K562 (cell line): ENCODE measurements around the gene PCP4L1. TPM values are rescaled to one million over a fixed set of nuclear protein-coding genes. Genes with fewer than 3 reads are reported as not detected.

Experiments used
- CBX3 ChIP-seq, 2 experiments: IDR thresholded peaks; 1 replicate in 1 of 2; 2 replicates in 1 of 2; pipeline ENCODE4 v1.6.1; 2012; ENCODE audit warnings: inconsistent platforms in 2 of 2, low read length in 2 of 2, borderline replicate concordance in 1 of 2, control low read depth in 1 of 2
- ESRRB ChIP-seq: fragments of 250-450 bp; sonication (Bioruptor Pico); IDR thresholded peaks from 2 replicates; pipeline ENCODE4 v1.5.0; 2020; ENCODE audit warnings: mild to moderate bottlenecking, moderate library complexity, borderline replicate concordance
- ZNF384 ChIP-seq: IDR thresholded peaks from 2 replicates; pipeline ENCODE4 v1.6.1; 2012; ENCODE audit warnings: low read depth, low read length, improper control_type of control experiment
- microRNA-seq: library from miRNA; unstranded; fragments of <30 nt; microRNA quantifications from one replicate; pipeline ENCODE4, GENCODE V29; 2018; ENCODE audit warnings: borderline microRNAs expressed
- polyA plus RNA-seq, 8 experiments: library from polyadenylated mRNA; depleted of rRNA in 4 of 8; stranded (reverse) in 5 of 8; unstranded in 3 of 8; fragments of >200 nt; fragmentation: Nextera tagmentation in 2 of 8; fragmentation: Illumina TruSeq in 1 of 8; extraction: Ambion mirVana in 2 of 8; extraction: Trizol in 1 of 8; gene quantifications; 2 replicates each; pipeline versions ENCODE4 v1.2.1 to v1.2.3, GENCODE V29; 2011 to 2014; ENCODE audit warnings: inconsistent platforms in 1 of 8, missing spikeins in 1 of 8
- total RNA-seq, 7 experiments: library from RNA; depleted of rRNA in 6 of 7; stranded (reverse); fragments of >200 nt in 6 of 7; fragmentation: Illumina TruSeq in 2 of 7; extraction: Trizol in 2 of 7; gene quantifications; 2 replicates each; pipeline versions ENCODE4 v1.2.1 to v1.2.3, GENCODE V29; 2011 to 2021; ENCODE audit warnings: low replicate concordance in 1 of 7

PCP4L1 gene
- total and polyA plus RNA-seq, 9 of the 15 experiments (the other 6 are each of a cell fraction or from before 2014, with no cell fraction given) = not detected

DNA sequence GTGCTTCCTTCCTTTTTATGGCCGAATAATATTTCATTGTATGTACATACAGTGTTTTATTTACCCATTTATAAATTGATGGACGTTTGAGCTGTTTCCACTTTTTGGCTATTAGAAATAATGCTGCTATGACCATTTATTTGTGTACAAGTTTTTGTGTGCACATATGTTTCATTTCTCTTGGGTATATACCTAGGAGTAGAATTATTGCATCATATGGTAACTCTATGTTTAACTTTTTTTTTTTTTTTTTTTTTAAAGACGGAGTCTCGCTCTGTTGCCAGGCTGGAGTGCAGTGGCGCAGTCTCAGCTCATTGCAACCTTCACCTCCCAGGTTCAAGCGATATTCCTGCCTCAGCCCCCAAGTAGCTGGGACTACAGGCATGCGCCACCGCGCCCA lies 74.6 kb downstream of the PCP4L1 start (continued):
- no peak for TF ChIP-seq ESRRB (CRISPR knock-in tag)
- no peak for TF ChIP-seq CBX3 (IDR thresholded peaks at IDR 0.05; ENCODE audit: borderline replicate concordance in 1 of 2, low read length in 2 of 2)
- no peak for TF ChIP-seq ZNF384

Small RNAs within 50 kb of the gene (microRNA-seq; reads per million reads assigned to microRNA genes)
- 0.36 reads per million for gene MIR5187

Other genes starting within 250 kb of the PCP4L1 start
Only the 7 nearest of the 23 such genes appear.
- gene NDUFS2, start 56.4 kb upstream of the PCP4L1 start, total RNA-seq (2014; rRNA removed) = 158 and 175 TPM in 2 replicates
- 106 and 109 TPM in 2 replicates for gene NDUFS2, start 56.4 kb upstream of the PCP4L1 start, total RNA-seq (2014; rRNA removed; fragmentation: Illumina TruSeq; extraction: Trizol)
- gene NDUFS2, start 56.4 kb upstream of the PCP4L1 start, total RNA-seq (2015; rRNA removed; fragmentation: Illumina TruSeq; extraction: Trizol) = 147 TPM in 2 replicates
- 86.7 and 87.5 TPM in 2 replicates for gene NDUFS2, start 56.4 kb upstream of the PCP4L1 start, total RNA-seq (2021)
- gene NDUFS2, start 56.4 kb upstream of the PCP4L1 start, polyA plus RNA-seq (2011; rRNA removed) = 174 and 176 TPM in 2 replicates
- 140 and 141 TPM in 2 replicates for gene NDUFS2, start 56.4 kb upstream of the PCP4L1 start, polyA plus RNA-seq (2014; fragmentation: Illumina TruSeq; extraction: Trizol)
- 100 to 1,000 TPM in 1 of 2 experiments, 10 to 100 TPM in 1; 70.0 to 115 TPM for gene NDUFS2, start 56.4 kb upstream of the PCP4L1 start, polyA plus RNA-seq (2014; fragmentation: Nextera tagmentation; extraction: Ambion mirVana)
- gene NDUFS2, start 56.4 kb upstream of the PCP4L1 start, polyA plus RNA-seq (2014; rRNA removed) = 172 and 181 TPM in 2 replicates
- 0.29 TPM in 1 of 2 replicates, not detected in the other for gene FCER1G, start 43.5 kb upstream of the PCP4L1 start, total RNA-seq (2014; rRNA removed)
- gene FCER1G, start 43.5 kb upstream of the PCP4L1 start, total RNA-seq (2014; rRNA removed; fragmentation: Illumina TruSeq; extraction: Trizol) = not detected in 2 replicates
- gene FCER1G, start 43.5 kb upstream of the PCP4L1 start, total RNA-seq (2015; rRNA removed; fragmentation: Illumina TruSeq; extraction: Trizol) = 0.69 and 0.98 TPM in 2 replicates
- 0.31 TPM in 1 of 2 replicates, not detected in the other for gene FCER1G, start 43.5 kb upstream of the PCP4L1 start, total RNA-seq (2021)
- 0.15 and 0.24 TPM in 2 replicates for gene FCER1G, start 43.5 kb upstream of the PCP4L1 start, polyA plus RNA-seq (2011; rRNA removed)
- 0.30 TPM in 1 of 2 replicates, not detected in the other for gene FCER1G, start 43.5 kb upstream of the PCP4L1 start, polyA plus RNA-seq (2014; fragmentation: Illumina TruSeq; extraction: Trizol)
- under 1 TPM; 0.31 to 0.46 TPM for gene FCER1G, start 43.5 kb upstream of the PCP4L1 start, polyA plus RNA-seq (2014; fragmentation: Nextera tagmentation; extraction: Ambion mirVana)
- gene FCER1G, start 43.5 kb upstream of the PCP4L1 start, polyA plus RNA-seq (2014; rRNA removed) = 0.27 and 0.47 TPM in 2 replicates
- gene APOA2, start 35.1 kb upstream of the PCP4L1 start, total RNA-seq (2014; rRNA removed) = 0.41 TPM in 1 of 2 replicates, not detected in the other
- not detected in 2 replicates for gene APOA2, start 35.1 kb upstream of the PCP4L1 start, total RNA-seq (2014; rRNA removed; fragmentation: Illumina TruSeq; extraction: Trizol)
- 0.54 TPM in 1 of 2 replicates, not detected in the other for gene APOA2, start 35.1 kb upstream of the PCP4L1 start, total RNA-seq (2015; rRNA removed; fragmentation: Illumina TruSeq; extraction: Trizol)
- 0.64 and 2.6 TPM in 2 replicates for gene APOA2, start 35.1 kb upstream of the PCP4L1 start, total RNA-seq (2021)
- 0.50 TPM in 1 of 2 replicates, not detected in the other for gene APOA2, start 35.1 kb upstream of the PCP4L1 start, polyA plus RNA-seq (2011; rRNA removed)
- gene APOA2, start 35.1 kb upstream of the PCP4L1 start, polyA plus RNA-seq (2014; fragmentation: Illumina TruSeq; extraction: Trizol) = 1.1 TPM in 1 of 2 replicates, not detected in the other
- gene APOA2, start 35.1 kb upstream of the PCP4L1 start, polyA plus RNA-seq (2014; fragmentation: Nextera tagmentation; extraction: Ambion mirVana) = 1 to 10 TPM in 1 of 2 experiments, under 1 TPM in 1; 0.93 to 1.6 TPM
- not detected in 2 replicates for gene APOA2, start 35.1 kb upstream of the PCP4L1 start, polyA plus RNA-seq (2014; rRNA removed)
- 21.9 and 27.6 TPM in 2 replicates for gene TOMM40L, start 32.7 kb upstream of the PCP4L1 start, total RNA-seq (2014; rRNA removed)
- gene TOMM40L, start 32.7 kb upstream of the PCP4L1 start, total RNA-seq (2014; rRNA removed; fragmentation: Illumina TruSeq; extraction: Trizol) = 27.7 and 29.2 TPM in 2 replicates
- 24.2 and 25.2 TPM in 2 replicates for gene TOMM40L, start 32.7 kb upstream of the PCP4L1 start, total RNA-seq (2015; rRNA removed; fragmentation: Illumina TruSeq; extraction: Trizol)
- gene TOMM40L, start 32.7 kb upstream of the PCP4L1 start, total RNA-seq (2021) = 27.4 and 27.7 TPM in 2 replicates
- 18.9 and 20.2 TPM in 2 replicates for gene TOMM40L, start 32.7 kb upstream of the PCP4L1 start, polyA plus RNA-seq (2011; rRNA removed)
- gene TOMM40L, start 32.7 kb upstream of the PCP4L1 start, polyA plus RNA-seq (2014; fragmentation: Illumina TruSeq; extraction: Trizol) = 33.4 and 33.6 TPM in 2 replicates
- 10 to 100 TPM in 1 of 2 experiments, 1 to 10 TPM in 1; 9.6 to 12.9 TPM for gene TOMM40L, start 32.7 kb upstream of the PCP4L1 start, polyA plus RNA-seq (2014; fragmentation: Nextera tagmentation; extraction: Ambion mirVana)
- gene TOMM40L, start 32.7 kb upstream of the PCP4L1 start, polyA plus RNA-seq (2014; rRNA removed) = 27.5 and 34.9 TPM in 2 replicates
- gene NR1I3, start 20.5 kb upstream of the PCP4L1 start, total RNA-seq (2014; rRNA removed) = not detected in 2 replicates
- gene NR1I3, start 20.5 kb upstream of the PCP4L1 start, total RNA-seq (2014; rRNA removed; fragmentation: Illumina TruSeq; extraction: Trizol) = not detected in 2 replicates
- gene NR1I3, start 20.5 kb upstream of the PCP4L1 start, total RNA-seq (2015; rRNA removed; fragmentation: Illumina TruSeq; extraction: Trizol) = not detected in 2 replicates
- not detected in 2 replicates for gene NR1I3, start 20.5 kb upstream of the PCP4L1 start, total RNA-seq (2021)
- gene NR1I3, start 20.5 kb upstream of the PCP4L1 start, polyA plus RNA-seq (2011; rRNA removed) = not detected in 2 replicates
- gene NR1I3, start 20.5 kb upstream of the PCP4L1 start, polyA plus RNA-seq (2014; fragmentation: Illumina TruSeq; extraction: Trizol) = not detected in 2 replicates
- gene NR1I3, start 20.5 kb upstream of the PCP4L1 start, polyA plus RNA-seq (2014; fragmentation: Nextera tagmentation; extraction: Ambion mirVana) = under 1 TPM in 1 of 2 experiments, not detected in 1; 0.11 TPM
- gene NR1I3, start 20.5 kb upstream of the PCP4L1 start, polyA plus RNA-seq (2014; rRNA removed) = not detected in 2 replicates
- 13.5 and 19.0 TPM in 2 replicates for gene MPZ, start 51.2 kb downstream of the PCP4L1 start, total RNA-seq (2014; rRNA removed)
- 10.2 and 10.4 TPM in 2 replicates for gene MPZ, start 51.2 kb downstream of the PCP4L1 start, total RNA-seq (2014; rRNA removed; fragmentation: Illumina TruSeq; extraction: Trizol)
- gene MPZ, start 51.2 kb downstream of the PCP4L1 start, total RNA-seq (2015; rRNA removed; fragmentation: Illumina TruSeq; extraction: Trizol) = 10.2 and 10.3 TPM in 2 replicates
- gene MPZ, start 51.2 kb downstream of the PCP4L1 start, total RNA-seq (2021) = 11.4 and 15.3 TPM in 2 replicates
- gene MPZ, start 51.2 kb downstream of the PCP4L1 start, polyA plus RNA-seq (2011; rRNA removed) = 10.5 and 10.9 TPM in 2 replicates
- 14.7 and 17.5 TPM in 2 replicates for gene MPZ, start 51.2 kb downstream of the PCP4L1 start, polyA plus RNA-seq (2014; fragmentation: Illumina TruSeq; extraction: Trizol)
- gene MPZ, start 51.2 kb downstream of the PCP4L1 start, polyA plus RNA-seq (2014; fragmentation: Nextera tagmentation; extraction: Ambion mirVana) = under 1 TPM; 0.22 to 0.31 TPM
- gene MPZ, start 51.2 kb downstream of the PCP4L1 start, polyA plus RNA-seq (2014; rRNA removed) = 15.7 and 16.6 TPM in 2 replicates
- gene SDHC, start 55.6 kb downstream of the PCP4L1 start, total RNA-seq (2014; rRNA removed) = 7.7 and 13.7 TPM in 2 replicates
- gene SDHC, start 55.6 kb downstream of the PCP4L1 start, total RNA-seq (2014; rRNA removed; fragmentation: Illumina TruSeq; extraction: Trizol) = 74.8 and 87.4 TPM in 2 replicates
- gene SDHC, start 55.6 kb downstream of the PCP4L1 start, total RNA-seq (2015; rRNA removed; fragmentation: Illumina TruSeq; extraction: Trizol) = 54.2 and 55.0 TPM in 2 replicates
- gene SDHC, start 55.6 kb downstream of the PCP4L1 start, total RNA-seq (2021) = 161 and 178 TPM in 2 replicates
- gene SDHC, start 55.6 kb downstream of the PCP4L1 start, polyA plus RNA-seq (2011; rRNA removed) = 273 and 309 TPM in 2 replicates
- 249 and 293 TPM in 2 replicates for gene SDHC, start 55.6 kb downstream of the PCP4L1 start, polyA plus RNA-seq (2014; fragmentation: Illumina TruSeq; extraction: Trizol)
- 100 to 1,000 TPM in 1 of 2 experiments, 10 to 100 TPM in 1; 99.8 to 198 TPM for gene SDHC, start 55.6 kb downstream of the PCP4L1 start, polyA plus RNA-seq (2014; fragmentation: Nextera tagmentation; extraction: Ambion mirVana)
- gene SDHC, start 55.6 kb downstream of the PCP4L1 start, polyA plus RNA-seq (2014; rRNA removed) = 174 and 184 TPM in 2 replicates